ENCODE measurements around the gene CRIP1. TPM values are rescaled to one million over a fixed set of nuclear protein-coding genes. Genes with fewer than 3 reads are reported as not detected.

The CRIP1 gene
- total RNA-seq, 1 donor from 2014 or later, result 7.0 TPM

GRCh38 chr14:105492031-105492970 lies 5.6 kb downstream of the CRIP1 start:
- TF ChIP-seq CTCF (conservative IDR thresholded peaks at IDR 0.05; ENCODE audit: low read depth, low read length), result no peak
- no peak for DNase-seq (ENCODE audit: low read depth)
- H3K4me3 ChIP-seq (ENCODE audit: low read depth, low read length), result peak overlapping the region; percentile 81

GRCh38 chr14:105492971-105493871 lies 6.5 kb downstream of the CRIP1 start:
- H3K4me3 ChIP-seq (ENCODE audit: low read depth, low read length), result no peak overlapping the region
- DNase-seq (ENCODE audit: low read depth), result no peak
- no peak for TF ChIP-seq CTCF (conservative IDR thresholded peaks at IDR 0.05; ENCODE audit: low read depth, low read length)

GRCh38 chr14:105493921-105494605 lies 7.4 kb downstream of the CRIP1 start:
- no peak for TF ChIP-seq CTCF (conservative IDR thresholded peaks at IDR 0.05; ENCODE audit: low read depth, low read length)
- H3K4me3 ChIP-seq (ENCODE audit: low read depth, low read length), result no peak overlapping the region
- no peak for DNase-seq (ENCODE audit: low read depth)

- DNase-seq (ENCODE audit: low read depth), result no peak
- no peak overlapping the region for H3K4me3 ChIP-seq (ENCODE audit: low read depth, low read length)
- TF ChIP-seq CTCF (conservative IDR thresholded peaks at IDR 0.05; ENCODE audit: low read depth, low read length), result no peak
These were observed 7.9 kb downstream of the CRIP1 start for GRCh38 chr14:105494606-105494929.

GRCh38 chr14:105495101-105495989 lies 8.7 kb downstream of the CRIP1 start:
- no peak overlapping the region for H3K4me3 ChIP-seq (ENCODE audit: low read depth, low read length)
- no peak for TF ChIP-seq CTCF (conservative IDR thresholded peaks at IDR 0.05; ENCODE audit: low read depth, low read length)
- DNase-seq (ENCODE audit: low read depth), result no peak

All from epithelial cell of proximal tubule (primary cell).